CD4-positive, alpha-beta T cell treated with Interleukin-2 at 100 ng/mL for 4 hours (primary cell): ENCODE results near the gene USP49.

Experiments used
- DNase-seq: peaks from one replicate; pipeline ENCODE4 v3.0.0-alpha.2; 2020; ENCODE audit warnings: low spot score

USP49 gene

DNA sequence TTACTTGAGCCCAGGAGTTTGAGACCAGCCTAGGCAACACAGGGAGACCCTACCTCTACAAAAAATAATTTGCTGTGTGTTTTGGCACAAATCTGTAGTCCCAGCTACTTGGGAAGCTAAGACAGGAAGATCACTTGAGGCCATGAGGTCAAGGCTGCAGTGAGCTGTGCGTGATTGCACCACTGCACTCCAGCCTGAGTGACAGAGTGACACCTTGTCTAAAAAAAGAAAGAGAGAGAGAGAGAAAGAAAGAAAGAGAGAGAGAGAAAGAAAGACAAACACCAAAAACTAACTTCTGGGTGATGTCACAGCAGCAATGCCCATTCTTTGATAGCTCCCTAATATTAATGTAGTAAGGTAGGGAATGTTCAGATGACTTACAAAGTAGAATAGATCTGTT lies 20.4 kb downstream of the USP49 start:
- no peak for DNase-seq

DNA sequence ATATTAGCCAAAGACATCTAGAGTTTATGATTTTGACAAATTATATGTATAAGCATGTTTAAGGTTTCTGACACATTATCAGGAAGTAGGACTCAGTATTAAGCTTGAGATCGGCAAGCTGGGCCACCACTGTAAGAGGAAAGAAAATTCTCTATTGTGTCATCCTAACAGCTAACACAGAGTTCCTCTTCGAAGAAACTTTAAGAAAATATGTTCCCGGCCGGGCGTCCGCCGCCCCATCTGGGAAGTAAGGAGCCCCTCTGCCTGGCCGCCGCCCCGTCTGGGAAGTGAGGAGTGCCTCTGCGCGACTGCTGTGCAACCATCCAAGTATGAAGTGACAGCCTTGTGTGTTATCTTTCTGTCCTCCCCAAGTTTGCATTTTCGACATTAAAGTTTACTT lies 23.0 kb downstream of the USP49 start:
- DNase-seq: no peak

GRCh38 chr6:41871691-41872090 lies 23.5 kb downstream of the USP49 start:
- DNase-seq: no peak

GRCh38 chr6:41859356-41859755 lies 35.8 kb downstream of the USP49 start:
- DNase-seq: no peak

- DNase-seq: no peak
These were observed 36.5 kb downstream of the USP49 start for GRCh38 chr6:41858703-41859102.

GRCh38 chr6:41850861-41851260 lies 44.3 kb downstream of the USP49 start:
- DNase-seq: no peak

DNA sequence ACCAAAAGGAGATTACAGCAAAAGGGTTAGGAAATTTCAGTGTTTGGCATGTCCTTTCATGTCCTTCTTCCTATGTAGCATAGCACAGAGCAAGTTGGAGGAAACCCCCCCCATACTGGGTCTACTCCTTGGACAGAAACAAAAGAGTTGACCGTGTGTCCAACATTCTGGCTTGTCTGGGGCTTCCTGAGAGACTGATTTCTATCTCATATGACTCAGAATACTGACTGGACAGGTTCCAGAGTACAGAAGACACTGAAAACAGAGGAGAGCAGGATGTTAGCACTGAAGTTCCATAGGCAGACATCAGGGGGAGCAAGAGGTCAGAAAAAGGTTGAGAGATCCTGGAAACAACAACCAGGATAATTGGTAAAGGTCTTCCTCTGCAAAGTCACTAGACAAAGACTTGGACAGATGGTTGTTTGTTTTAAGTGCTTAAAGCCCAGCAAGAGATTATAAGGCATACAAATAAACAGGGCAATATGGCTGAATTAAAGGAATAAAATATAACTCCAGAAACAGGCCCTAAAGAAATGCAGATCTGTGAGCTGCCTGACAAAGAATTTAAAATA lies 48.4 kb downstream of the USP49 start:
- DNase-seq: peak; percentile 67

DNA sequence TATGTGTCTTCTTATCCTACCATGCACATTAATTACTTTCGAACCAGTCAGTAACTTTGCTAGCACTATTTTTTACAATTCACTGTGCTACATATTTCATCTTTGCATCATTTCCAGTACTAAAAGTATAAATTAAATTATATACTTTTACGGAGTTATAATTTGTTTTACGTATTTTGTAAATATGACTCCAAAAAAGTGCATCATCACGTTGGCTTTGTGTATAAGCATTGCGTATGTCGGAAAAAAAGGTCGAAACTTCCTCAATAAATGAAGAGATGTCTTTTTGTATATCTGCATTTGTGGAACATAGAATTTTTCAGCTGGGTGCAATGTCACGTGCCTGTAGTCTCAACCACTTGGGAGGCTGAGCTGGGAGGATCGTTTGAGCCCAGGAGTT lies 52.0 kb downstream of the USP49 start:
- DNase-seq: no peak

DNA sequence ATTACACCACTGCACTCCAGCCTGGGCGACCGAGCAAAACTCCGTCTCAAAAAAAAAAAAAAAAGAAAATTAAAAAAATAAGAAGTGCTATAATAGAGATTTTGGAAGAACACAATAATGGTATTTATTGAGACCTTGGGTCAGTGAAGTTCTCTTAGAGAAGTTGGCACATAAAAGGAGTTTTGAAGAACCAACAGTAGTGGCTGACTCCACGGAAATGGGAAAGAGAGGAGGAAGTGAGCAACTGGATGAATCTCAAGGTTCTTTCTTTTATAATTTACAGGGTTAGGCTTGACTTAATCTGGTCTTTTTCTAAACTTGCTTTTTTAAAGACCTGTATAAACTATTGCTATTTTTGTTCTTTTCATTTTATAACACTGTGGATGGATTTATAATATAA lies 54.8 kb downstream of the USP49 start:
- no peak for DNase-seq

- no peak for DNase-seq
These were observed 58.5 kb downstream of the USP49 start for GRCh38 chr6:41836660-41837052.

DNA sequence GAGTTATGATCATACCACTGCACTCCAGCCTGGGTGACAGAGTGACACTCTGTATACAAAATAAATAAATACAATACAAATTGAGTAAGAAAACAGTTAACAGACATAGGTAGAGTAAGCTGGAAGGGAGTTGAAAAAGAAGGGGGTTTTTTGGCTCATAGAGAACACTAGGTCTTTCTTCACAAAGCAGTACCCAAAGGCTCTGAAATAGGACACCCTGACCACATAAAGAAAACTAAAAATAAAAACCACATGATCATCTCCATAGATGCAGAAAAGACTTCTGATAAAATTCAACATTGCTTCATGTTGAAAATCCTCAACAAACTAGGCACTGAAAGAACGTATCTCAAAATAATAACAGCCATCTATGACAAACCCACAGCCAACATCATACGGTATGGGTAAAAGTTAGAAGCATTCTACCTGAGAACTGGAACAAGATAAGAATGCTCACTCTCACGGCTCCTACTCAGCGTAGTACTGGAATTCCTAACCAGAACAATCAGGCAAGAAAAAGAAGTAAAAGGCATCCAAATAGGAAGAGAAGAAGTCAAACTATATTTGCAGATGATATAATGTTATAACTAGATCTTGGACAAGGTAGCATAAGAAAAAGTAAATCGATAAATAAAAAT lies 59.0 kb downstream of the USP49 start:
- DNase-seq: no peak

DNA sequence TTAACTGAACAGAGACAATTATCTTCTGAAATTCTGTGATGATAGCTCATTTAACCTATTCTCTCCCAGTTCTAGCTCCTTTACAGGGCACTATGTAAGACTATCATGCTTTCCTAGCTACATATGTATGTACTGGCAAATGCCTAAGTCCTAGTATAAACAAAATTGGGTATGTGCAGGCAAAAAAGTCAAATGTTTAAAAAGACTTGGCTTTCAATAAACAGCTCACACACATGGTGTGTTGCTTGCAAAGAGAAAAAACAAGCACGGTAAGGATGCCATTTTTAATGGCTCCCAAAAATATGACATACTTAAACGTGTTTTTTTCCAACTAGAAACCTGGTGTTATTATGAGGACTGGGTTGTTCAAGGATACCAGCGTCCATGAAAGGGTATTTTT lies 62.9 kb downstream of the USP49 start:
- no peak for DNase-seq

DNA sequence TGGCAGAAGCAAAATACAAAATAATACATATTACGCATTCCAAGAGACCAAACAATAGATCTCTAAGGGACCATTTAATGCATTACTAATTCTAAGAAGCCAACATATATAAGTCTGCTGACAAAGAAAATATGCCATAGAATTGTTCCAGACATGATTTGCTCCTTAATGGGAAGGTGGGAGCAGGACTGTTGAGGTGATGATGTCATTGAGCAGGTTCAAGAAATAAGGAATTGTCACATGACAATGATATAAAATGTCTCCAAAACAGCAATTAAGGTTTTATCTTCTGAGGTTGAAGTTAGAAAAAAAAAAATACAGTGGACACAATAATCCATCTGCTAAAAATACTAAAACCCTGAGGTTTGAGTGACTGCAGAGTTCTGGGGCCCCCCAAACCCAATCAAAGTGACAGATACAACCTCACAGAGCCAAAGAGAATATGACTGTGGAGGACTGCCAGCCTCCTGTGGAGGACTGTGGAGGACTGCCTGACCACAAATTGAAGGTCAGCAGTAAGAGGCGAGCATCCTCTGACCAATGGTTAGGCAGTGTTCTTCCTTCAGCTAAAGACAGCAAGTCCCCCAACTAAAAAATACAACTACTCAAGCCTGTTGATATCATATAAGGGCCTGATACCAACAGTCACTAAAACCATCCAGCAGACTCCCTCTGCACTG lies 68.7 kb downstream of the USP49 start:
- DNase-seq: no peak

- DNase-seq: no peak
These were observed 70.3 kb downstream of the USP49 start for GRCh38 chr6:41824571-41825569.

DNA sequence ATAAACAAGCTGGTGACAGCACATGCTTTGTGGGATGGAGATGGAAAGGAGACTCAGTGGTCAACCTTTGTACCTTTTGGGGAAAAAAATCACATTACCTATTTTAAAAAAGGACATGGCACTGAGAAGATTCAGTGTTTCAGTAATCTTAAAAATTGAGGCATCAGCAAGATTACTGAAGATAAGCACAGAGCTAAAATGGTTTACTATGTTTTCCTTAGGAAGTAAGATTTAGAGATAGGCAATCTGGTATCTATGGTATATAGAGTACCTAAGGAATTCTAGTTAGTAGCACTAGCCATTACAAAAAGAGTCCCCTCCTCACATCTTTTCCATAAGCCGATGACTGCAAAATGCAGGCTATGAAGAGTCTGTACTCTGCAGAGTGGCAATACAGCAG lies 72.0 kb downstream of the USP49 start:
- DNase-seq: no peak

DNA sequence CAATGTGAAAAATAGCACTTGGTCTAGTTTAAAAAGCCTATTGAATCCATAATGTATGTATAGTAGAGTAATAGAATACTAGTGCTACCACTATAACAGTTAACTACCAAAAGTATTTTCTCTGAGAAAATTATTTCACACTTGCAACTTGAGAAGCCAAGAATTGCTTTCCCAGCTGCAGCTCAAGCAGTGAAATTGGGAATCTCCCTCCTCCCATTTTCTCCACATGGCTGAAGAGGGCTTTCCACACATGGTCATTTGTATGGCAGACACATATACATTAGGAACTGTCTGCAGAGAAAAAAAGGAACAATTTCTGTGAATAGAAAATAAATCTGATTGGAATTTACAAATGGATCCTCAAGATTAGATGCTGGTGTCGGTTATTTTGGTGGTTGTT lies 73.2 kb downstream of the USP49 start:
- DNase-seq: no peak

- DNase-seq: no peak
These were observed 73.9 kb downstream of the USP49 start for GRCh38 chr6:41821266-41821665.

DNA sequence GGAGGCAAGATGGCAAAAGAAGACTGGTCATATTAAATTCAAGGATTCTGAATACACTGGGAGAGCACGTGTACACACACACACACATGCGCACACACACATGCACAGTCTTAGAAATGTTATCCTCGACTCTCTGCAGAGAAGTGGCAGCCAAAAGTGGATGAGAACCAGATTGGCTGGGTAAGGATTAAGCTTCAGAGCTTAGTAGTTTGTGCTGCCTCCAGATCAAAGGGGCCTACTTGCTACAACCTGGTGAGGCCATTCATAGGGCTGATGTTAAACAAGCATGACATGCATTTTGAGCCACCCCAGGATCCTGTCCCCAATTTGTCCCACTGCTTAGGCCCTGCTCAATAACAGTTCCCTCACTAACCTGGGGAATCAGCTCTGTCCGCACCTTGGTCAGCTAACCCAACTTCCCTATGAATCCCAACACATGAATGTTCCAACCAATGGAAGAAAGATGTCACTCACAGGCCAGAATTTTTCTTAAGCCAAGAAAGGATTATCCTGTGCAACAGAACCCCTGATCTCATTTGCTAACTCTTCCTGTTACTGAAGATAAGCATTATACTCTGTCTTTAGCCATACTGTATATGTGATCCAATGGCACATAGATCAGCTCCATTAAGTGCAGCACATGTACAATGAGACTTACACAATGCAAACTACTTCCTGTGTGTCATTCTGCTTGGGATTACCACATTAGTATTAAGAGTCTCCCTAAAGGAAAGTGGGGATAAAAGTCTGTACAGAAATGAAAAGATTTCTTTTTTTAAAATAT lies 76.7 kb downstream of the USP49 start:
- DNase-seq: no peak

DNA sequence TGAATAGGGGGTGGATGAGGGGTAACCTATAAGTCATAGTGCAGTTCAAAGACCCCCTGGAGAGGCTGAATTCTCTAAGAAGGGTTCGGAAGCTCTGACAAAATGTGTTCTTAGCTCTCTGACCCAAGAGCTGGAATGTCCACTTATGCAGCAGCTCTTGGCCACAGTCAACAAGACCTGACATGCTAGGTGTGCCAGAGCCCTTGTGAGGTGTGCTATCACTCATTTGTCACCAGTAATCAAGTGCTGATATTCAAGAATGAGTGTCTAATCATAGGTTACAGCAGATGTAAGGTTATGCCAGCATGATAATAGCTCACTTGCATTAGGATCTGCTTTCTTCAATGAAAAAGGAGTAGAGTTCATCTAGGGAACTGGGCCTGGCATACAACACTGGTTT lies 79.6 kb downstream of the USP49 start:
- DNase-seq: no peak

DNA sequence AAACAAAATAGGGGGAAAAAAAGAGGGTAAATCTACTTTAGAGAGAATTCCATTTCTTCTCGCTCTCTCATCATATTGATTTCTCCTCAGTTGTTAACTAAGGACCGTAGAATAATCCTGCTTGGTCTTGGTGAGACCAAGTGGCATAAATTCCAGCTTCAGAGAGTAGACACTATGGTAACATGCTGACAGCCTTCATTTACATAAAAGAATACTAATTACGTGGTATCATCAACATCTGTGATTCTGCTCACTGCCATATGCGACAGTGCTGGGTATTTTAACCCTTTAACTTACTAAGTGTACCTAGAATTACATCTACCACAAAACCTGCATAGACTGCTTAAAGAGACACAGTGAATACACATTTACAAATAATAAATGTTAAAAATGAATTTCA lies 80.5 kb downstream of the USP49 start:
- no peak for DNase-seq

DNA sequence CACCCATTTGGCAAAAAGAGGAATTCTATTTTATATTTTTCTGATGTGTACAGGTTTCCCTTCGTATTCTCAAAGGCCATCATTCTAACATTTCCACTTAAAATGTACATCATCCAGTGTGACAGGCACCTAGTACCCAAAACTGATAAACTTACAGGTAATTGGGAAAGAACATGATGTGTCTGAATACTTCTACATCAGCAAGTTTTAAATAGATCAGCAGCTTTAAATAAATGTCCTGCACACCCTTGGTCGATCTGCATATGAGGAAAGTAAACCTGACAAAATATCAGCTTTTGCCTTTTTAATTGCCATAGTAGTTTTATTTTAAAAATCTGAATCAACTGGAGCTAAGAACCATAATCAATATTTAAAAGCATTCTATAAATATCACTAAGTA lies 81.2 kb downstream of the USP49 start:
- DNase-seq: no peak

- no peak for DNase-seq
These were observed 81.7 kb downstream of the USP49 start for GRCh38 chr6:41813469-41813868.
